Glomerular endothelial cell (primary cell): ENCODE data around the gene TSEN15. TPM values are rescaled to one million over a fixed set of nuclear protein-coding genes. Genes with fewer than 3 reads are reported as not detected.

Experiments used
- DNase-seq: peaks from one replicate; pipeline ENCODE4 v3.0.0-alpha.2; 2011; ENCODE audit warnings: low read depth, low spot score; ENCODE audit errors: extremely low read depth
- total RNA-seq: library from RNA; depleted of rRNA; stranded (reverse); fragments of >200 nt; gene quantifications from 2 replicates; pipeline ENCODE4 v1.2.3, GENCODE V29; 2015

Gene TSEN15
- total RNA-seq, 1 donor from 2014 or later: 30.8 TPM

DNA sequence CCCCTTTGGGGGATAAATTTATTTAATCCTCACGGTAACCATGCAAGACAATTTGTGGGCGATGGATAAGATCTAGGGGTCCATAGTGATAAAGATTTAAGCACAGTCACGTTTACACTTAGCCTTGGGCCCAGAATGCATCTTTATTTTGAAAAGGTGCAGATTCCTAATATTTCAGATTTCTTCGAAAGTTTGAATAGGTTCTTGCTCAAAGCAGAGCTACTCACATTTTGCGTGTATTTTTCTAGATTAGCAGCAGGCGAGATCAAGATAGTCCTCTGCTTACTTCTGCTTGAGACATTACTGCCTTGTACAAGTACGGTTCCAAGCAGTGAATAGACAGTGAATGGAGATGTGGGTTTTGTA, 647 bp downstream of the TSEN15 start:
- no peak for DNase-seq

- no peak for DNase-seq
Measured at GRCh38 chr1:184052750-184053149, 1.2 kb downstream of the TSEN15 start.

- DNase-seq: no peak
Measured at GRCh38 chr1:184053881-184054280, 2.4 kb downstream of the TSEN15 start.

GRCh38 chr1:184056921-184057555, 5.5 kb downstream of the TSEN15 start:
- no peak for DNase-seq

- DNase-seq: no peak
Measured at GRCh38 chr1:184059887-184060286, 8.4 kb downstream of the TSEN15 start.

- DNase-seq: no peak
Measured at GRCh38 chr1:184060316-184060715, 8.8 kb downstream of the TSEN15 start.

DNA sequence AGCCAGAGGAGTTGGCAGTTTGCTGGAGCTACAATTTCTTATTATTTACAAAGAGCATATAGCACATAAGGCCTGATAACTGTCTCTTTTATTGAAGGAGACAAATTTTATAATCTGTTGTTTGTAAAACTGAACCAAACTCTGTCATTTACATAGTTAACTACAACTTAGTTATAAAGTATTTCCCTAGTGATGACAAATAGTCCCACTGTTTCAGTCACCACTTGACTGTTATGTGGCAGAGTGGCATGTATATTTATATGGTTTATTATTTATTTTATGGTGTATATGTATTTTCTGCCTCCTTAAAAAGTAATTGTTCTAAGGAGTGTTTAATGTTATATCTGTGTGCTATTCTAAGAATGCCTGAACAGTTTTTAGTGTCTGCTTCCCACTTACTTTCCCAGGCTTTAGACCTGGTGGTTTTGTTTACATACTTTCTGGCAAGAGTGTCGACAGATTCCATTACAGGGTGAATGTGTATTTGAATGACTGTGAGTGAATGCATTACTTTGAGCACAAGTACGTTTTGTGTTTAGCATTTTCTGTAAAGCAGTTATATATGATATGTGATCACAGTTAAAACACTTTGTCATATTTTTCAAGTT, 10.0 kb downstream of the TSEN15 start:
- no peak for DNase-seq

GRCh38 chr1:184062640-184063286, 11.2 kb downstream of the TSEN15 start:
- no peak for DNase-seq

DNA sequence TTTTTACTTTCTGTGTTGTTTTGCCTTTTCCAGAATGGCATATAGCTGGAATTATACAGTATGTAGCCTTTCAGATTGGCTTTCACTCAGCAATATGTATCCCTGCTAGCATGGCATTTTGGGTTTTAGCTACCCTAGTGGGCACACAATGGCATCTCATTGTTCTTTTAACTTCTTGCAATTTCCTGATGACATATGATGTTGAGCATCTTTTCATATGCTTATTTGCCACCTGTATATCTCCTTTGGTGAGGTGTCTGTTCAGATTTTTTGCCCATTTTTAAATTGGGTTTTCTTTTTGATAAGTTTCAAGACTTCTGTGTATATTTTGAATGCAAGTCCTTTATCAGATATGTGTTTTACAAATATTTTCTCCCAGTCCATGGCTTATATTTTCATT, 14.0 kb downstream of the TSEN15 start:
- DNase-seq: no peak

DNA sequence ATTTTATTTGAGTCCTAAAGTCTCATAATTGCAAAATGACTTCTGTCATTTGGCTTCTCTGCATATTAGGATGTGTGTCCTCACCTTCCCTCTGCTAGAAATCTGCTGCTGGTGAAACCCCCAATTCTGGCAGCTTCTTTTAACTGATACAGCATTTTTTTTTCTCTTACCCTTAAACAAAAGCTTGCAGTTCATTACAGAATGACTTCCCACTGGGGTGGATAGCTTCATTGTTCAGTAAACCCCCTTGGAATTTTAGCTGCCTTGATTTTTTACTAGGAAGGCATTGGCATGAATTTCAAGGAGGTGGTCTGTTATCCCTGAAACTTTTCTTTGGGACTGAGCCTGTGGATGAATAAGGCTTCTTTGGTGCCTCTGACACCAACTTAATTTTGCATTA, 16.8 kb downstream of the TSEN15 start:
- no peak for DNase-seq

- DNase-seq: no peak
Measured at GRCh38 chr1:184069675-184070074, 18.1 kb downstream of the TSEN15 start.

DNA sequence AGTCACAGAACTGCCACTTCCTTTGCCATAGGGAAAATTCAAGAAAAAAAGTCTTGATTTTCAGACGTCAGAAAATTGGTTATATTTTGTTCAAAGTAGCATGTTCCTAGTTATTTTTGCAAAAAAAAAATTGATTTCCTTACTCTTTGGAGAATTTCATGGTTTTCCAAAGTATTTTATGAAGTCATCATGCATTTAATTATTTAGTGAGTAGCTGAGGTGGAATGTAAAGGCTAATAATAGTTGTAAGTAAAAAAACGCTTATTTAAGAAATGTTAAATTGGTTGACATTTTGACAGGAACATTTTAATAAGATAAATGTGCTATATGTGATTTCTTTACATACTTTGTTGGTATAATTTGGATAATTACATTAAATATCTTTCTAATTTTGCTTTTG, 20.8 kb downstream of the TSEN15 start:
- DNase-seq: no peak

DNA sequence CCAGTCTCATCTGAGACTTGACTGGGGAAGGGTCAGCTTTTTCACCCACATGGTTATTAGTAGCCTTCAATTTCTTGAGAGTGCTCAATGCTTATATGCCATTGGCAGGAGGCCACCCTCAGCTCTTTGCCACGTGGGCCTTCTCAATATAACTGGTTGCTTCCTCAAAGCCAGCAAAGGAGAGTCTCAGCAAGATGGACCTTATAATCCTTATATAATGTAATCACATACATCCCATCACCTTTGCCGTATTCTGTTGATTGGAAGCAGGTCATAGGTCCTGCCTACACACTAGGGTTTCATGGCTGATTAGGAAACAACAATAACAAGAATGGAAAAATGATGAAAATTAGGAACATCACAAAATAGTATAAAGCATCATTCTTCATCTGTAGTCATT, 22.9 kb downstream of the TSEN15 start:
- no peak for DNase-seq

DNA sequence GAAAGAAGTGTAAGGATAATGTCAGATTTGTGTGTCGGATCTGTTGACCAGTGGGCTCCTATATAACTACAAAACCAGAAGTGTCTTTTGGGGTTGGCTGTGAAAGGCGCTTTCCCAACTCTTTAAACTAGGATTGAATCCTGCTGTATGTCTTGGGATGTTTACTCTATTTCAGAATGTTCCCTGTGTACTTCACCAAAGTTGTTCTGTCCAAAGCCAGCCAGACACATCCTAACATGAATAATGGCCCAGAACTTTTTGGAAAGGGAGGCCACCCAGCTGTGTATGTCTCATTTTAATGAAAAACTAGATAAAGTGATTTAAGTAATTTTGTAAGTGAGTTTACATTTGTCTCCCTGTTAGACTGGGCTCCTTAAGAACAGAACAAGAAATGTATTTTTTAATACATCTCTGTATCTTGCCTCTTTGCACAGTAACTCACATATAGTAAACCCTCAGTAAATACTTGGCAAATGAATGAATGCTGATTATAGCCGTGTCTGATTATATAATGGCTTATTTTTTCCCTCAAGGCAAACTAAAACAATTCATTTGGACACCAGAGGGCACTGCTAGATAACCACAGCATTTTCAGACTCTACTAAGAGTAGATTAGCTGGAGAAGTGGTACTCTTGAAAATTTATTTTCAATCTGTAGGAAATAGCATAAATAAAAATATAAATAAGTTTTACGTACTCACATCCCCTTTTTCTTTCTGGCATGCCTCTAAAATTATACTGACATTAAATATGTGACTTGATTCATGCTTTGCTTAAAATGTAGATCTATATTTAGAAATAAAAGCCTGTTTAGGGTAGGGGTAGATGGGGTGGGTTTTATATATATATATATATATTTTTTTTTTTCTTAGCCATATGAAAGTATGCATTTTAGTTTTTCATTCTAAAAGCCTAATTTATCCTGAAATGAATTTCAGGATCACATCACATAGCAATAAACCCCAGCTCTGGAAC, 23.8 kb downstream of the TSEN15 start:
- peak; percentile 52 for DNase-seq

DNA sequence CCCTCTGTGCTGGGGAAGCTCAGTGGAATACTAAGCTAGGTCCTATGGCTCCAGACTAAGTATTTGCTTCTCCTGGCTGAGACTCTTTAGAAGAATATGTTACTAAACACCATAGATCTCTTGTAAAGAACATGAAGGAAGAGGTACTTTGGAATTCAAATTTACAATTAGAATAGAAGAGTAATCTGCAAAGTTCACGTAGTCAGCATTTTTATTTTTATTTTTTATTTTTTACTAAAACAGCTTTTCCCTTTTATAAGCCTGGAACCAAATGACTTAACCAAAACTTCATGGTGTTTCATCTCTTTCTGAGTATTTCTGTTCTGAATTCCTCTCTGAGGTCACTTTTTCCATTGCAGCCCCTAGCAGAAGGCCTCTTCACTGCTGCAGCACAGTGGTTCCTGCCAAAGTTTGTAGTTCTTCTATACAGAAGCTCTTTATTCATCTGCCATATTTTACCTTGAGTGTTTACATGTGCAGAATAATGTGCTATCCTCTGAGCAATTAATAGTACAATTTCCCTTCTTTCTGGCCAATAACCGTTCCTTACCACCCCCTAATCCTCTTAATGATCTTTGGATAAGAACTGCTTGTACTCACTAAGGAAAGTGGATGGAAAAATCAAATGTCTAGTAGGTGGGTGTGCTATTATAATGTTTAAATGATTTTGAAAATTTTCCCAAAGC, 27.2 kb downstream of the TSEN15 start:
- DNase-seq: no peak

DNA sequence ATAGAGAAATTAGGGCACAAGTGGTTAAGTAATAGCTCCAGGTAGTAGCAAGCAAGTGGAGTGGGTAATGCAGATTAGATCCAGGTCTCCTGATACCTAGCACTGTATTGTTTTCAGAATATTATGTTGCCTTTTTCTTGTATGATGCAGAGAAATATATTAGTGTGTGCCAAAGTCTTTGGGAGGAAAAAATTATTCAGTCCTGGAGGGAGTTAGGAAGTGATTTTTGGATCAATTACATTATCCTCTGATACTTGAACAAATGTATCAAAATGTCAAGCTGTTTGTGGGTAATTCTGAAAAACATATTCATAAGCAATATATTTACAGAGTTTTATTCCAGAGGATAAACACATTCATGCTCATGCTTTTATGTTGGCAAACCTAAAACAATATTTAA, 28.8 kb downstream of the TSEN15 start:
- no peak for DNase-seq

DNA sequence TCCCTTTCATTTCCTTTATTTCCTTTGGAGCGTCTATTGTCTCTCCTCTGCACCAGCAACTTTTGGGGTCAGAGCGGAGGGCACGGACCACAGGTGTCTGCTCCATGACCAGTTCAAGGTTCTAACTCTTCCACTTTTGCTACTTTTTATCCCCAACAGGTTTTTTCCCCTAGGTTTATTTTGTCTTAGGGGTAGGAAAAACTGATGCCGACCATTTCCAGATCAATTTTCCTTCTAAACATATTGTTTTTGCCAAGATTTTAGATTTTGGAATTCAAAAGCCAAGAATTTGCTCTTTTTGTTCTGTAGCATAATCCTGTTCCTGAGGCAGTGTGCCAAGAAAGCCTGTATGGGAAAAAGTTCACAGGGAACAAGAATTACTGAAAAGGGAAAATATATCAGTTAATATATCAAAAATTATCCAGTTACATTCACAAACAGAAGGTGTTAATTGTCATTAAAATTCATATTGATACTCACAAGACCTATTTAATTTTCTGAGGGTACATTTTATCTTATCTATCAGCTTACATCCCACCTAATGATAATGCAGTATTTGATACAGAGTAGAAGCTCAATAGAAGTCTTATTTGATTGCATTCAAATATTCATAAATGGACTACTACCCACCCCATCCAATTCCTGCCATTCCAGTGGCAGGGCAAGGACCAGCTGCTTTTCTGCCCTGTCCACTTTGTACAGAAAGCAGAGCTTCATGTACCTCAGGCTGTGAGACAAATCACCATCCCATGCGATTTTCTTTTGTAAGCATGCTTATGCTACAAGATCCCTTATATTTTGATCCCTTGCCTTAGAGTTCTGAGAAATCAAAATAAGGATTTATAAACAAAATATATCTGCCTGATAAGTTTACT, 31.2 kb downstream of the TSEN15 start:
- DNase-seq: no peak

- no peak for DNase-seq
Measured at GRCh38 chr1:184085667-184086066, 34.1 kb downstream of the TSEN15 start.

GRCh38 chr1:184088037-184088436, 36.5 kb downstream of the TSEN15 start:
- no peak for DNase-seq

GRCh38 chr1:184093071-184093470, 41.5 kb downstream of the TSEN15 start:
- DNase-seq: no peak
